Hepatic stellate cell (primary cell): ENCODE data around the gene HJURP.

Source experiments
- DNase-seq: peaks from one replicate; pipeline ENCODE4 v3.0.0; 2011; ENCODE audit warnings: low spot score

The HJURP gene

DNA sequence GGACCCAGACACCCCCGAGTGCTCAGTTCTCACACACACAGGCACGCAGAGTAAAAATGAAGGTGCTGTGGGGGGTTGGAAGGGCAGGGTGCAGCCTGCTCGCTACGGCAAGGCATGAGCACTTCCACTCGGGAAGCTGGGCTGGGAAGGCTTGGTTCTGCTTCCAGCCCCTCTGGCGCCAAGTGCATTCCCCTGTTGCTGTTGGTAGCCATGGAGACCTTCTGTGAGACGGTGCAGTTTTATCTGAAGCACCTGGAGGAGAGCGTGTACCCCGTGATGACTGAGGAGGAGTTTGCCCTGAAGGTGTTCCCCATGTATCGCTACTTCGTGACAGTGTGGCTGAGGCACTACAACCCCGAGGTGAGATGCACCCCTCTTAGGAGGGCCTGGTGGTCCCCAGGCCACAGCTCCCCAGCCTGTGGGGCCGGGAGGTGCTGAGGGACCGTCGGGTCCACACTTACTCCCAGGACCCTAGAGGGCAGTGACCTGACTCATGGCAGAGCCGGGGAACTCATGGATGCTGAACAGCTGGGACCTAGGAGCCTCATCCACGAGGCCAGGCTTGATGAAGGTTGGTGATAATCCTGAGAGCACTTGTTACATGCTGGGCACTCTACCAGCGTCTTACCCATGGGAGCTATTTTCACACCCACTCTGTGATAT is 60.7 kb downstream of the HJURP start:
- DNase-seq, result no peak

DNA sequence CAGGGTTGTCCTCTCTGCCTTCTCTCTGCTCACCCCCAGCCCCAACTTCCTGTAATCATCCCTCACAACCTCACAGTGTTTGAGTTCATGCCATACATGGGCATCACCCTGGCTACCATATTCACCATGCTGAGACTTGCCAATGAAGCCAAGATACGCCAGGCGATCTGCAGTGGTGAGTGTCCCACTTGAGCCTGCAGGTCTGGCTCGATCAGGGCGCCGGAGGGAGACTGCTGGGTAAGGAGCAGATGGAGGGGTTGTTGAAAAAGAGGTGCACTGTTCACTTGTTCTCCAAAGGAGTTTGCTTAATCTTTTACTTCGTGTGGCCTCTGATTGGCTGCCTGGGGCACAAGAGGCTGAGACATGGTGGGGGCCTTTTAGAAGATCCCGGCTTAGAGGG is 61.6 kb downstream of the HJURP start:
- no peak for DNase-seq

DNA sequence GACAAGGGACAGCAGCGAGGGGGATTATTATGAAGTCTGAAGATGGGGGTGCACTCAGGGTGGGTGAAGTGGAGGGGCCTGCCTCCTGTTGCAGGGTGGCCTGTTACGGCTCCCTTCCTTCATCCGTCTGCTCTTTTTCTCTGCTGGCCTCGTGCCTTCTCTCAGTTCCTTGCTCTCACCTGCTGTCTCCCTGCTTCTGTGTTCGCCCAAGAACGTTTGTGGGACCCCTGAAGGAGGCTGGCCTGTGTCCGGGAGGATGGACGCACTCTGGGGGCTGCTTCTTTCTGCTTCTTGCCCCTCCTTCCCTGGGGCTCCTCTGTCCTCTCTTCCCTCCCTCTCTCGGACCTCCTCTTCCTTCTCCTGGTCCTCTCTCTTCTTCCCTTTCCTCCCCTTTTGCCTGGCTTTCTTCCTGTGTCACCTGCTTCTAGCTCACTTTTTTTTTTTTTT is 62.4 kb downstream of the HJURP start:
- DNase-seq, result no peak

DNA sequence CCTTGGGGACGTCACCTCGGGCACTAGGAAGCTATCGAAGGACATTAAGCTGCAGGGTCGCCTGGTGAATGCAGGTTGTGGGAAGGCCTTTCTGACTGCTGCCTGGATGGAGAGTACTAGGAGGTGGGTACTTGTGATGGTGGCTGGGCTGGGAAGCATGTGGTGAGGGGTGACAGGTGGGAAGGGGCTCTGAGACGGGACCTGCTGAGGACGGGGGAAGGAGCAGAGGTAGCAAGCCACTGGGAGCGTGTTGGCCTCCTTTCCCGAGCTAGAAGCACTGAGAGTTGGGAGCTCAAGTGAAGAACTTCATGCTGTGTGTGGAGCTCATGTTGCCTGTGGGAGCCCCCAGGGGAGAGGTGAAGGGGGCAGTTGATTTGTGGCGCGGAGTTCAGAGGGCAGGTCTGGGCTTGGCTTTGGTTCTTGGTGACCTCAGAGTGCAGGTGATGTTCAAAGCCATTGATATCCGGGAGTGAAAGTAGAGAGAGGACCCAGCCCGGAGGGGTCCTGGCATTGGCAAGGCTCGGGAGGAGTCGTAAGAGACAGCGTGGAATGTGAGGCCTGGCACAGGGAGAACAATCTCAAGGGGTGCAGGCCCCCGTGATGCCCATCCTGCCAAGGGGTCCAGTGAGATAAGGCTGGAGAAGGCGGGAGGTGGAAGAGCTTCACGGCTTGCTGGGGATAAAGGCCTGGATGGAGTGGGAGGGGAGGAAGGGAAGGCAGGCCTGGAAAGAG is 63.0 kb downstream of the HJURP start:
- no peak for DNase-seq

DNA sequence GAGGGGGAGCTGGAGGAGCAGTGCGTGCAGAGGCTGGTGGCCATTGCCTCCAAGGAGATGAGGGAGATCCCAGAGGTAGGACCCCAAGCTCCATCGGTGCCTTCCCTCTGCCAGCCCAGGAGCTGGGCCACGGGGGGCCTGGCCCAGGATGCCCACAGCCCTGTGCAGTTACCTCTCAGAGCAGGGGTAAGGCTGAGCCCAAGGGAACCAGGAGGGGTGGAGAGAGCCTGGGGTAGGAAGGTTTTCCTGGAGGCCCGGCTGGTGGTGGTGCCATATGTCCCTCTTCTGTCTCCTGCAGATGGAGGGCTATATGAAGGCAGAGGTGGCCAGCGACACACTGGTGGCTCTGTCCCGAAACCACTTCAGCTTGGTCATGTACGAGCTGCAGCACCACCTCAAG is 64.8 kb downstream of the HJURP start:
- no peak for DNase-seq
